ENCODE measurements around the gene ADD1.
"Not testable (repeated sequence)": the region's sequence is repeated elsewhere in the genome, so short reads cannot be mapped to it uniquely, and the experiment has no call there.

Gene ADD1

DNA sequence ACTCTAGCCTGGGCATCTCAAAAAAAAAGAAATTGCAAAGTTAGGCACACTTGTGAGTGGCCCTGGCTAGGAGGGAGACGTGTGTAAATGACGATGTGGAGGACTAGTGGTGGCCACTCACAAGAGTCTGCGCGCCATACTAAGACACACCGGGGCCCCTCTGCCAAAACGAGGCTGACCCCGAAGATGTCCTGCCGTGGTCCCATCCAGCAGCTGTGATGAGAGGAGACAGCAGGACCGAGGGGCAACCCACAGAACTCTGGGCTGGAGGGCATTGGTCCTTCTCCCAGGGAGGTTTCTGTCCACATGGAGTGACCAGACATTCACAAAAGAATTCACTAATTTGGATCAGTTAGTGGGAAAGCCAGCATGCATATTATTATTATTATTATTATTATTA is 72.1 kb downstream of the ADD1 start:
- TF ChIP-seq, protein P1, sequence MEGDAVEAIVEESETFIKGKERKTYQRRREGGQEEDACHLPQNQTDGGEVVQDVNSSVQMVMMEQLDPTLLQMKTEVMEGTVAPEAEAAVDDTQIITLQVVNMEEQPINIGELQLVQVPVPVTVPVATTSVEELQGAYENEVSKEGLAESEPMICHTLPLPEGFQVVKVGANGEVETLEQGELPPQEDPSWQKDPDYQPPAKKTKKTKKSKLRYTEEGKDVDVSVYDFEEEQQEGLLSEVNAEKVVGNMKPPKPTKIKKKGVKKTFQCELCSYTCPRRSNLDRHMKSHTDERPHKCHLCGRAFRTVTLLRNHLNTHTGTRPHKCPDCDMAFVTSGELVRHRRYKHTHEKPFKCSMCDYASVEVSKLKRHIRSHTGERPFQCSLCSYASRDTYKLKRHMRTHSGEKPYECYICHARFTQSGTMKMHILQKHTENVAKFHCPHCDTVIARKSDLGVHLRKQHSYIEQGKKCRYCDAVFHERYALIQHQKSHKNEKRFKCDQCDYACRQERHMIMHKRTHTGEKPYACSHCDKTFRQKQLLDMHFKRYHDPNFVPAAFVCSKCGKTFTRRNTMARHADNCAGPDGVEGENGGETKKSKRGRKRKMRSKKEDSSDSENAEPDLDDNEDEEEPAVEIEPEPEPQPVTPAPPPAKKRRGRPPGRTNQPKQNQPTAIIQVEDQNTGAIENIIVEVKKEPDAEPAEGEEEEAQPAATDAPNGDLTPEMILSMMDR (IDR thresholded peaks at IDR 0.05; ENCODE audit: low read depth, low read length), result no peak
- Histone ChIP-seq H3K4me3 (ENCODE audit: low read depth, low read length) (no peak overlapping the region), H3K36me3 (peaks cover 39% of the 10 kb centered on the region), H3K9me3 (peaks cover 3% of the 10 kb centered on the region; the same call in 1 of the 2 replicates), H3K27me3 (no peaks in the 10 kb centered on the region), H3K4me1 (no peaks in the 10 kb centered on the region)
- DNase-seq, result no peak

- not testable (repeated sequence) for H3K27me3 ChIP-seq; H3K4me1 ChIP-seq; DNase-seq; H3K4me3 ChIP-seq (ENCODE audit: low read depth, low read length); H3K9me3 ChIP-seq
- peaks cover 33% of the 10 kb centered on the region for H3K36me3 ChIP-seq
Measured at GRCh38 chr4:2916696-2917095, 73.1 kb downstream of the ADD1 start.

DNA sequence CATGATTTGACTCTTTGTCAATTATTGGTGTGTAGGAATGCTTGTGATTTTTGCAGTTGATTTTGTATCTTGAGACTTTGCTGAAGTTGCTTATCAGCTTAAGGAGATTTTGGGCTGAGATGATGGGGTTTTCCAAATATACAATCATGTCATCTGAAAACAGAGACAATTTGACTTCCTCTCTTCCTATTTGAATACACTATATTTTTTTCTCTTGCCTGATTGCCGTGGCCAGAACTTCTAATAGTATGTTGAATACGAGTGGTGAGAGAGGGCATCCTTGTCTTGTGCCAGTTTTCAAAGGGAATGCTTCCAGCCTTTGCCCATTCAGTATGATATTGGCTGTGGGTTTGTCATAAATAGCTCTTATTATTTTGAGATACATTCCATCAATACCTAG is 74.7 kb downstream of the ADD1 start:
- not testable (repeated sequence) for H3K27me3 ChIP-seq; H3K4me1 ChIP-seq; DNase-seq; H3K4me3 ChIP-seq (ENCODE audit: low read depth, low read length); H3K9me3 ChIP-seq
- peaks cover 28% of the 10 kb centered on the region for H3K36me3 ChIP-seq

GRCh38 chr4:2918714-2919113 is 75.1 kb downstream of the ADD1 start:
- DNase-seq; H3K4me1 ChIP-seq; H3K27me3 ChIP-seq; H3K4me3 ChIP-seq (ENCODE audit: low read depth, low read length); H3K9me3 ChIP-seq: not testable (repeated sequence)
- peaks cover 30% of the 10 kb centered on the region for H3K36me3 ChIP-seq

DNA sequence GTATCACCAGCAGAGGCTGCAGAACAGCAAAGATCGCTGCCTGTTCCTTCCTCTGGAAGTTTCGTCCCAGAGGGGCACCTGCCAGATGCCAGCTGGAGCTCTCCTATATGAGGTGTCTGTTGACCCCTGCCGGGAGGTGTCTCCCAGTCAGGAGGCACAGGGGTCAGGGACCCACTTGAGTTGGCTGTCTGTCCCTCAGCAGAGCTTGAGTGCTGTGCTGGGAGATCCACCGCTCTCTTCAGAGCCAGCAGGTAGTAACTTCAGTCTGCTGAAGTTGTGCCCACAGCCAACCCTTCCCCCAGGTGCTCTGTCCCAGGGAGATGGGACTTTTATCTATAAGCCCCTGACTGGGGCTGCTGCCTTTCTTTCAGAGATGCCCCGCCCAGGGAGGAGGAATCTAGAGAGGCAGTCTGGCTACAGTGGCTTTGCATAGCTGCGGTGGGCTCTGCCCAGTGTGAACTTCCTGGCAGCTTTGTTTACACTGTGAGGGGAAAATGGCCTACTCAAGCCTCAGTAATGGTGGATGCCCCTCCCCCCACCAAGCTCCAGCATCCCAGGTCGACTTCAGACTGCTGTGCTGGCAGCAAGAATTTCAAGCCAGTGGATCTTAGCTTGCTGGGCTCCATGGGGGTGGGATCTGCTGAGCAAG is 78.9 kb downstream of the ADD1 start:
- H3K9me3 ChIP-seq; H3K4me1 ChIP-seq; DNase-seq; H3K4me3 ChIP-seq (ENCODE audit: low read depth, low read length); H3K27me3 ChIP-seq: not testable (repeated sequence)
- H3K36me3 ChIP-seq, result peaks cover 21% of the 10 kb centered on the region

- Histone ChIP-seq H3K9me3 (no peaks in the 10 kb centered on the region), H3K27me3 (no peaks in the 10 kb centered on the region), H3K4me3 (ENCODE audit: low read depth, low read length) (no peak overlapping the region), H3K36me3 (peaks cover 21% of the 10 kb centered on the region), H3K4me1 (no peaks in the 10 kb centered on the region)
- TF ChIP-seq, protein P1 (IDR thresholded peaks at IDR 0.05; ENCODE audit: low read depth, low read length), result no peak
- DNase-seq, result no peak
Measured at GRCh38 chr4:2923141-2923551, 79.5 kb downstream of the ADD1 start.

GRCh38 chr4:2923668-2924173 is 80.1 kb downstream of the ADD1 start:
- TF ChIP-seq, protein P1 (IDR thresholded peaks at IDR 0.05; ENCODE audit: low read depth, low read length), result no peak
- H3K36me3 ChIP-seq, result peaks cover 24% of the 10 kb centered on the region
- no peaks in the 10 kb centered on the region for H3K9me3 ChIP-seq
- no peaks in the 10 kb centered on the region for H3K27me3 ChIP-seq
- no peak for DNase-seq
- H3K4me1 ChIP-seq, result no peaks in the 10 kb centered on the region
- no peak overlapping the region for H3K4me3 ChIP-seq (ENCODE audit: low read depth, low read length)

DNA sequence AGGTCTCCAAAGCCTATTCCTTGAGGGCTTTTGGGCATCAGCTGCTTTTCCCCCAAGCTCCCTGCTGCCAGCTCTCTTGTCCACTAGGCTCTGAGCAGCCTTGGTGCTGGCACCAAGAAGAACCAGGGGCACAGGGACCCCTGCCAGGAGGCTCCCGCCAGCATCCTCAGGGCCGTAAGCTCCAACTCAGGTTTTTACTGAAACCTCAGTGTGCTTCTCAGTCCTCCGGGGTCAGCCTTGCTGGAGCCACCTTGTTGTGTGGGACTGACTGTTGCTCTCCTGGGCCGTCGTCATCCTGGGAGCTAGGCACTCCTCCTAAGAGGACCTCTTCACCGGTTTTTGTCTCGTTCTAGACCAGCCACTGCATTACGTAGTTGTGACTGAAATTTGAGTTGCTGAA is 80.6 kb downstream of the ADD1 start:
- no peaks in the 10 kb centered on the region for H3K27me3 ChIP-seq
- H3K36me3 ChIP-seq, result peaks cover 27% of the 10 kb centered on the region
- no peak for DNase-seq

More for the DNA sequence above, 80.6 kb downstream of the ADD1 start:
- H3K4me3 ChIP-seq (ENCODE audit: low read depth, low read length), result no peak overlapping the region
- TF ChIP-seq, protein P1 (IDR thresholded peaks at IDR 0.05; ENCODE audit: low read depth, low read length), result no peak
- H3K4me1 ChIP-seq, result no peaks in the 10 kb centered on the region
- no peaks in the 10 kb centered on the region for H3K9me3 ChIP-seq
